Neuronal stem cell (in vitro differentiated cells): ENCODE measurements around the gene CREB1.
"Not testable (repeated sequence)": the region's sequence is repeated elsewhere in the genome, so short reads cannot be mapped to it uniquely, and the experiment has no call there.

Experiments
- DNase-seq: peaks from one replicate; pipeline ENCODE4 v3.0.0-alpha.2; 2013; ENCODE audit warnings: low spot score
- H2AFZ ChIP-seq: one replicate; pipeline ENCODE4 v1.6.1; 2013; ENCODE audit warnings: mild to moderate bottlenecking, low read length, inconsistent platforms
- H2AK5ac ChIP-seq: 2 replicates; pipeline ENCODE4 v1.6.1; 2013; ENCODE audit warnings: low read depth, mild to moderate bottlenecking, inconsistent platforms, low read length, moderate library complexity, mixed read lengths
- H2BK120ac ChIP-seq: 2 replicates; pipeline ENCODE4 v1.6.1; 2013; ENCODE audit warnings: low read depth, mild to moderate bottlenecking, inconsistent platforms, low read length, moderate library complexity, mixed read lengths
- H2BK12ac ChIP-seq: one replicate; pipeline ENCODE4 v1.6.1; 2013; ENCODE audit warnings: low read length, inconsistent platforms
- H2BK15ac ChIP-seq: 2 replicates; pipeline ENCODE4 v1.6.1; 2013; ENCODE audit warnings: mild to moderate bottlenecking, low read length, inconsistent platforms, mixed read lengths
- H2BK5ac ChIP-seq: one replicate; pipeline ENCODE4 v1.6.1; 2013; ENCODE audit warnings: inconsistent platforms, mild to moderate bottlenecking, low read length, moderate library complexity
- H3K14ac ChIP-seq: one replicate; pipeline ENCODE4 v1.6.1; 2013; ENCODE audit warnings: low read length, inconsistent platforms
- H3K18ac ChIP-seq: 2 replicates; pipeline ENCODE4 v1.6.1; 2013; ENCODE audit warnings: low read length, inconsistent platforms
- H3K23ac ChIP-seq: 2 replicates; pipeline ENCODE4 v1.6.1; 2013; ENCODE audit warnings: low read depth, mild to moderate bottlenecking, mixed read lengths, low read length, inconsistent platforms; ENCODE audit not compliant: poor library complexity
- H3K27ac ChIP-seq: replicated peaks from 3 replicates; pipeline ENCODE4 v1.5.1; 2013; ENCODE audit warnings: low read length, inconsistent platforms
- H3K27me3 ChIP-seq, 3 experiments: 2 replicates each; pipeline ENCODE4 v1.6.1; 2013; ENCODE audit warnings: low read length in 3 of 3, mild to moderate bottlenecking in 2 of 3, inconsistent platforms in 1 of 3, low read depth in 1 of 3, mixed read lengths in 1 of 3, moderate library complexity in 1 of 3; ENCODE audit not compliant: control insufficient read depth in 3 of 3, insufficient read depth in 3 of 3
- H3K36me3 ChIP-seq, 2 donors: replicated peaks in 1 of 2; 2 replicates each; pipeline ENCODE4 v1.6.1; 2013; ENCODE audit warnings: low read length in 2 of 2; ENCODE audit not compliant: control insufficient read depth in 2 of 2, insufficient read depth in 2 of 2
- H3K4ac ChIP-seq: 2 replicates; pipeline ENCODE4 v1.6.1; 2013; ENCODE audit warnings: inconsistent platforms, mild to moderate bottlenecking, low read length, moderate library complexity
- H3K4me1 ChIP-seq, 2 donors: 1 replicate in 1 of 2; 2 replicates in 1 of 2; pipeline ENCODE4 v1.6.1; 2013; ENCODE audit warnings: low read length in 2 of 2, low read depth in 1 of 2; ENCODE audit not compliant: control insufficient read depth in 2 of 2, insufficient read depth in 1 of 2
- H3K4me2 ChIP-seq: one replicate; pipeline ENCODE4 v1.6.1; 2013; ENCODE audit warnings: mild to moderate bottlenecking, low read length, inconsistent platforms; ENCODE audit not compliant: insufficient read depth, poor library complexity, severe bottlenecking
- H3K4me3 ChIP-seq, 2 donors: 2 replicates each; pipeline ENCODE4 v1.5.1; 2013; ENCODE audit warnings: low read length in 2 of 2, mild to moderate bottlenecking in 2 of 2, inconsistent platforms in 1 of 2, moderate library complexity in 1 of 2
- H3K79me1 ChIP-seq: one replicate; pipeline ENCODE4 v1.6.1; 2013; ENCODE audit warnings: low read depth, mild to moderate bottlenecking, inconsistent platforms, low read length, moderate library complexity
- H3K9ac ChIP-seq: one replicate; pipeline ENCODE4 v1.6.1; 2013; ENCODE audit warnings: mild to moderate bottlenecking, low read depth, low read length, inconsistent platforms; ENCODE audit not compliant: poor library complexity
- H3K9me3 ChIP-seq, 2 donors: replicated peaks in 1 of 2; 2 replicates each; pipeline versions ENCODE3 to v1.6.1; 2013; ENCODE audit warnings: low read length in 2 of 2, mild to moderate bottlenecking in 2 of 2, inconsistent platforms in 1 of 2, low read depth in 1 of 2, mixed read lengths in 1 of 2, moderate library complexity in 1 of 2; ENCODE audit not compliant: control insufficient read depth in 2 of 2, insufficient read depth in 1 of 2
- H4K8ac ChIP-seq: one replicate; pipeline ENCODE4 v1.6.1; 2013; ENCODE audit warnings: low read depth, mild to moderate bottlenecking, inconsistent platforms, low read length, moderate library complexity
- H4K91ac ChIP-seq: one replicate; pipeline ENCODE4 v1.6.1; 2013; ENCODE audit warnings: low read length, low read depth, mild to moderate bottlenecking, inconsistent platforms; ENCODE audit not compliant: poor library complexity
- WGBS, 2 donors: extraction: QIAGEN DNeasy Blood & Tissue Kit; methylation state at CpG; one replicate each; pipeline ENCODE4 v1.1.7; 2013; ENCODE audit warnings: missing lambda C conversion rate in 2 of 2, mixed read lengths in 1 of 2; ENCODE audit not compliant: insufficient read length in 2 of 2, insufficient replicate concordance in 1 of 2; ENCODE audit errors: extremely low coverage in 2 of 2; 5-methylcytosine and 5-hydroxymethylcytosine counted together

CREB1 gene

GRCh38 chr2:207643892-207644291 is 114.1 kb downstream of the CREB1 start:
- Histone ChIP-seq H3K79me1 (no peaks in the 10 kb centered on the region), H4K8ac (no peak overlapping the region), H2BK5ac (no peak overlapping the region), H3K4me1 (no peaks in the 10 kb centered on the region), H3K4me2 (no peak overlapping the region), H2BK120ac (no peak overlapping the region), H3K14ac (no peak overlapping the region), H2AK5ac (no peak overlapping the region), H3K18ac (no peak overlapping the region), H3K27me3 (no peaks in the 10 kb centered on the region), H3K27ac (no peak overlapping the region), H2BK12ac (no peak overlapping the region), H3K9me3 (peaks cover 0 to 4% of the 10 kb centered on the region in 2 donors), H2AFZ (no peak overlapping the region), H3K9ac (no peak overlapping the region), H3K4me3 (no peak overlapping the region), H4K91ac (no peak overlapping the region), H3K23ac (no peak overlapping the region), H2BK15ac (no peak overlapping the region), H3K36me3 (no peaks in the 10 kb centered on the region), H3K4ac (no peak overlapping the region)
- WGBS, 2 donors: no CpG with 5 or more reads among the region's 1 CpG
- no peak for DNase-seq

DNA sequence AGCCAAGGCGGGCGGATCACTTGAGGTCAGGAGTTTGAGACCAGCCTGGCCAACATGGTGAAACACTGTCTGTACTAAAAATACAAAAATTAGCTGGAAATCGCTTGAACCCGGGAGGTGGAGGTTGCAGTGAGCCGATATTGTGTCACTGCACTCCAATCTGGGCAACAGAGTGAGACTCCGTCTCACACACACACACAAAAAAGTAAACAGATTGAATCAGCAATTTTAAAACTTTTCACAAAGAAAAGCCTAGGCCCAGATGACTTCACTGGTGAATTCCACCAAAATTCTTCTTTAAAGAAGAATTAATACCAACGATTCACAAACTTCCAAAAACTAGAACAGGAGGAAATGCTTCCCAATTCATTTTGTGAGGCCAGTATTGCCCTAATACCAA is 116.8 kb downstream of the CREB1 start:
- not testable (repeated sequence) for H3K14ac ChIP-seq, H3K4me2 ChIP-seq, H3K27ac ChIP-seq, DNase-seq, H2AFZ ChIP-seq, H2BK120ac ChIP-seq, H3K9ac ChIP-seq, H4K8ac ChIP-seq, H3K4me3 ChIP-seq, H3K79me1 ChIP-seq, H2BK12ac ChIP-seq, H3K23ac ChIP-seq, H2AK5ac ChIP-seq, H3K4me1 ChIP-seq, H4K91ac ChIP-seq, H3K4ac ChIP-seq, H3K36me3 ChIP-seq, H3K18ac ChIP-seq, H3K27me3 ChIP-seq, H2BK15ac ChIP-seq, H3K9me3 ChIP-seq, H2BK5ac ChIP-seq
- no CpG with 5 or more reads among the region's 7 CpGs for WGBS, 2 donors
